IPS-18a (cell line): ENCODE measurements around the gene SLC10A3.

Experiments used
- H3K27ac ChIP-seq: one replicate; pipeline ENCODE4 v1.5.1; 2013; ENCODE audit warnings: low read length
- H3K27me3 ChIP-seq: one replicate; pipeline ENCODE4 v1.6.1; 2013; ENCODE audit warnings: mild to moderate bottlenecking, low read length; ENCODE audit not compliant: control insufficient read depth, insufficient read depth
- H3K36me3 ChIP-seq: one replicate; pipeline ENCODE4 v1.6.1; 2013; ENCODE audit warnings: low read depth, low read length; ENCODE audit not compliant: control insufficient read depth
- H3K4me1 ChIP-seq: one replicate; pipeline ENCODE4 v1.6.1; 2013; ENCODE audit warnings: low read depth, low read length; ENCODE audit not compliant: control insufficient read depth
- H3K4me3 ChIP-seq: one replicate; pipeline ENCODE4 v1.5.1; 2013; ENCODE audit warnings: low read length
- H3K9ac ChIP-seq: one replicate; pipeline ENCODE4 v1.6.1; 2013; ENCODE audit warnings: mild to moderate bottlenecking, low read length, moderate library complexity
- H3K9me3 ChIP-seq: one replicate; pipeline ENCODE4 v1.6.1; 2013; ENCODE audit warnings: low read depth, low read length; ENCODE audit not compliant: control insufficient read depth

The SLC10A3 gene

GRCh38 chrX:154490414-154491083 lies at the start of gene SLC10A3:
SLC10A3 (minus strand) TSS chrX:154490629; CDS start chrX:154488940, 1,689 bp downstream.
- H3K9me3 ChIP-seq: peaks cover 9% of the 10 kb centered on the region

DNA sequence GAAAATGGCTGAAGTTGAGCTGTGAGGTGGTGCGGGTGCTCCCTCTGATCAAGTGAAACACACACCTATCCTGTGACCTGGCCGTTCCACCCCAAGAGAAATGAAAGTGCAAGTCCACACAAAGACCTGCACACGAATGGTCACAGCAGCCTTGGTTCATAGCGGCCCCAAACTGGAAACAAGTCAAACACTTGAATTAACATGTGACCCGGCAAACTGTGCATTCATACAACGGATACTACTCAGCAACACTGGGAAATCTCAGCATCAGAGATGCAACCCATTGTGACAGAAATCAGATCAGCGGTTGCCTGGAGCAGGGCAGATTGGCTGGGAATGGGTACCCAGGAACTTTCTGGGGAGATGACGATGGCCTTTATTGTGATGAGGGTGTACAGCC lies 48.6 kb upstream of the SLC10A3 start:
- H3K9me3 ChIP-seq: peaks cover 4% of the 10 kb centered on the region
- H3K4me3 ChIP-seq: no peak overlapping the region
- H3K9ac ChIP-seq: no peak overlapping the region
- H3K27ac ChIP-seq: no peak overlapping the region
- no peaks in the 10 kb centered on the region for H3K27me3 ChIP-seq
- H3K4me1 ChIP-seq: no peaks in the 10 kb centered on the region
- H3K36me3 ChIP-seq: peaks cover 3% of the 10 kb centered on the region

More at GRCh38 chrX:154490414-154491083, at the start of gene SLC10A3:
- Histone ChIP-seq H3K4me3 (peak within 1 kb of the TSS; percentile 56), H3K4me1 (no peaks in the 10 kb centered on the region), H3K36me3 (no peaks in the 10 kb centered on the region), H3K27me3 (no peaks in the 10 kb centered on the region), H3K27ac (no peak within 1 kb of the TSS), H3K9ac (peak within 1 kb of the TSS; percentile 32)

- Histone ChIP-seq H3K36me3 (peaks cover 13% of the 10 kb centered on the region), H3K9ac (no peak overlapping the region), H3K9me3 (peaks cover 4% of the 10 kb centered on the region), H3K4me3 (no peak overlapping the region), H3K4me1 (no peaks in the 10 kb centered on the region), H3K27ac (no peak overlapping the region), H3K27me3 (no peaks in the 10 kb centered on the region)
Observed at GRCh38 chrX:154535892-154536291, 45.5 kb upstream of the SLC10A3 start.

DNA sequence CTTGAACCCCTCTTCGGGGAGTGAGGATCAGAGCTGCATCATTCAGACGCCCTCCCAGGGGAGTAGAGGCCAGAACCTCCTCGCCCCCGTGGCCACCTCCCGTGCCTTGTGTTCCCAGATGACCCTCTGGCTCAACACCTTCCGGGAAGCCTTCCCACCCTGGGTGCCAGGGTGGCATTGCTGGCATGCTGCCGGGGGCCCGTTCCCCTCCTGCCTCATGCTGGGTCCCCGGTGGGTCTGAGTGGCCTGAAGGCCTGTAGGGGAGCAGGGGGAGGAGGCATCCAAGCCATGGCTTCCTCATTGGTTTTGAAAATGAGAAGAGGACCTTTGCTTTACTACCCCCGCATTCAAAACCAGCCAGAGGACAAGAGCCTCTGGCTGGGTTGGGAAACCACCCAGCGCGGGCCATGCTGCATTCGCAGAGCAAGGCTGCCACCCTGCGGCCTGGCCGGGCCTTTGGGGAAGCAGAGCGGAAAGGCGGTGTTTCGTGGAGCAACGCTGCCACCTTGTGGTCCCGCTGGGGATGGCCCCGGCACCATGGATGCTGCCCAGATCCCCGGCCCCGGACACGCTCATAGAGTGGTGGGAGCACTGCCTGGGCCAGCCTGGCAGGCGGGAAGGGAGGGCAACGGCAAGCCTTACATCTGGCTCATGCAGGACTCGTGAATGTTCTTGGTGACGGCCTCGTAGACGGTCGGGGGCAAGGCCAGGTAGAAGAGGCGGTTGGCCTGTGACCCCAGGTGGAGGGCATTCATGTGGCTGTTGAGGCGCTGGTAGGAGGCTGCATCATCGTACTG lies 44.3 kb upstream of the SLC10A3 start:
- no peak overlapping the region for H3K4me3 ChIP-seq
- H3K36me3 ChIP-seq: peaks cover 13% of the 10 kb centered on the region
- no peaks in the 10 kb centered on the region for H3K27me3 ChIP-seq
- H3K4me1 ChIP-seq: no peaks in the 10 kb centered on the region
- H3K9ac ChIP-seq: no peak overlapping the region
- peaks cover 4% of the 10 kb centered on the region for H3K9me3 ChIP-seq
- no peak overlapping the region for H3K27ac ChIP-seq

DNA sequence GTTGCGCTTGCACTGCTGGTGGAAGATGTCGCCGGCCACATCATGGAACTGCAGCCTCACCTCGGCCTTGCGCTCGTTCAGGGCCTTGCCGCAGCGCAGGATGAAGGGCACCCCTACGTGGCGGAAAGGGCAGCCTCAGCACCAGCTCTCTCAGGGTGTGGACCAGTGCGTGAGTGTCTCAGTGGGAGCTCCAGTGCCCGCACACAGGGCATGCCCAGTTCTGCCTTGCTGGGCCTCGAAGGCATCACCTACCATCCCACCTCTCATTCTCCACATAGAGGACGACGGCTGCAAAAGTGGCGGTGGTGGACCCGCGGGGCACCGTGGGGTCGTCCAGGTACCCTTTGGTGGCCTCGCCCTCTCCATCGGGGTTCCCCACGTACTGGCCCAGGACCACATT lies 42.3 kb upstream of the SLC10A3 start:
- Histone ChIP-seq H3K36me3 (peaks cover 13% of the 10 kb centered on the region), H3K9ac (no peak overlapping the region), H3K9me3 (peaks cover 4% of the 10 kb centered on the region), H3K4me1 (no peaks in the 10 kb centered on the region), H3K27me3 (no peaks in the 10 kb centered on the region), H3K27ac (no peak overlapping the region), H3K4me3 (no peak overlapping the region)

DNA sequence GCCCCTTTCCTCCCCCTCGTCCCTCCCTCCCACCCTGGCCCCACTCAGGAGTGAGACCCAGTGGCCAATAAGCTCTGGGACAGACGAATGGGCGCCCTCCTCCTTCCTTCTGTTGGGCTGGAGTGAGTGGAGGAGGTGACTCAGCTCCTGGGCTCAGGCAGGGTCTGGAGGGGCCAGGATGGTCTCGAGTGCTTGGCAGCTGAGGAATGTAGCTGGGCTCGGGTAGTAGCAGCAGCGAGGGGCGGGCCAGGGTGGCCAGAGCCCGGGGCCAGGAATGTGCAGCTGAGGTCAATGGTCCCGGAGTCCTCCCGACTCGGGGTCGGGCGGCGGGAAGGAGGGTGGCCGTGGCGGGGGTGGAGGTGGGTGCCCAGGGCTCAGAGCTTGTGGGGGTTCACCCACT lies 41.2 kb upstream of the SLC10A3 start:
- Histone ChIP-seq H3K27ac (no peak overlapping the region), H3K36me3 (peaks cover 13% of the 10 kb centered on the region), H3K4me3 (no peak overlapping the region), H3K27me3 (no peaks in the 10 kb centered on the region), H3K4me1 (no peaks in the 10 kb centered on the region), H3K9me3 (peaks cover 4% of the 10 kb centered on the region), H3K9ac (no peak overlapping the region)

DNA sequence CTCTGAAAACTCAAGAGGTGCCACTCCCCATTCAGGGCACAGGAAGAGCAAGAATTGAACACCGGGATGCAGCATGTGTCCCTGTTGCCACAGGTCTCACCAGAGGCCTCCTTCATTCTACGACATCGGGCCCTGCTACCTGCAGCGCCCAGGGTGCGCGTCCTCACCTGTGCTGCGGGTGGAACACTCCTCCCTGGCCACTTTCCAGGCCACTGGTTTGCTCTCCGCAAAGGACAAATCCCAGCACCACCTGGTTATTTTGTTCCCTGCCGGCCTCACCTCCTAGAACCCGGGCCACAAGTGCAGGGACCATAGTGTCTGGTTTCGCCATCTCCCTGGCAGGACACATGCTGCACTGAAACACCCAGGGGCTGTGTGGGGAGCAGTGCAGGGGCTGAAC lies 39.9 kb upstream of the SLC10A3 start:
- no peak overlapping the region for H3K4me3 ChIP-seq
- H3K9ac ChIP-seq: no peak overlapping the region
- peaks cover 13% of the 10 kb centered on the region for H3K36me3 ChIP-seq
- H3K27me3 ChIP-seq: peaks cover 10% of the 10 kb centered on the region
- H3K27ac ChIP-seq: no peak overlapping the region
- H3K9me3 ChIP-seq: no peaks in the 10 kb centered on the region
- no peaks in the 10 kb centered on the region for H3K4me1 ChIP-seq

GRCh38 chrX:154529206-154529612 lies 38.8 kb upstream of the SLC10A3 start:
- Histone ChIP-seq H3K4me3 (no peak overlapping the region), H3K9ac (no peak overlapping the region), H3K27me3 (peaks cover 20% of the 10 kb centered on the region), H3K27ac (no peak overlapping the region), H3K36me3 (peaks cover 13% of the 10 kb centered on the region), H3K4me1 (no peaks in the 10 kb centered on the region), H3K9me3 (no peaks in the 10 kb centered on the region)

DNA sequence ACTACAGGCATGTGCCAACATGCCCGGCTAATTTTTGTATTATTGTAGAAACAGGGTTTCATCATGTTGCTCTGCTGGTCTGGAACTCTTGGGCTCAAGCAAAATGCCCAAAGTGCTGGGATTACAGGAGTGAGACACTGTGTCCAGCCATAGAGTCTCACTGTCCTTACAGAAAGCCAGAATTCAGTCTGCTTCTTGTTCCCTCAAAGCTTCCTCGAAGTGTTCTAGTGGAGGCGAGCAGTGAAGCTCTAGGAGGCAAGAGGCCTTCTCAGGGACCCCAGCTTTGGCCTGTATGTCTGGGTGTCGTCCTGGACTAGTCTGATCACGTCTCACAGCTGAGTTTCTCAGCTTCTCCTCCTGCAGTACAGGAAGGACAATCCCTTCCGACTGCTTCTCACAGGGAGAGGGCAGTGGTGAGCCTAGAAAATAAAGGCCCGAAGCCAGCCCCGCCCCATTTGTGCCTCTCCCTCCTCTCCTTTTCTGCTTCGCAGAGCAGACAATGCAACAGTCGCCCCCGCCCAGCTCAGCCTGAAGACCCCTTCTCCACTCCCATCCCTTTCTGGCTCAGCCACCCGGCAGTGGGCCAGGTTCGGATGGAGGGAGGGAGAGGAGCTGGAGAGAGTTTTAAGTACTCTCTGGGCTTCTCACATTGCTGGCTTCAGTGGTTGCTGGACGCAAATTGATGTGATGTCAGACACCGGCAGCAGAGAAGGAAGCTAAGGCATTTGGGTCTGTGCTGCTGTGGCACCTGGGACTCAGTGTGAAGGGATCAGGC lies 36.7 kb upstream of the SLC10A3 start:
- Histone ChIP-seq H3K4me1 (no peaks in the 10 kb centered on the region), H3K27ac (no peak overlapping the region), H3K27me3 (peaks cover 38% of the 10 kb centered on the region), H3K9me3 (peaks cover 5% of the 10 kb centered on the region), H3K36me3 (no peaks in the 10 kb centered on the region), H3K4me3 (peak overlapping the region; percentile 38), H3K9ac (no peak overlapping the region)

DNA sequence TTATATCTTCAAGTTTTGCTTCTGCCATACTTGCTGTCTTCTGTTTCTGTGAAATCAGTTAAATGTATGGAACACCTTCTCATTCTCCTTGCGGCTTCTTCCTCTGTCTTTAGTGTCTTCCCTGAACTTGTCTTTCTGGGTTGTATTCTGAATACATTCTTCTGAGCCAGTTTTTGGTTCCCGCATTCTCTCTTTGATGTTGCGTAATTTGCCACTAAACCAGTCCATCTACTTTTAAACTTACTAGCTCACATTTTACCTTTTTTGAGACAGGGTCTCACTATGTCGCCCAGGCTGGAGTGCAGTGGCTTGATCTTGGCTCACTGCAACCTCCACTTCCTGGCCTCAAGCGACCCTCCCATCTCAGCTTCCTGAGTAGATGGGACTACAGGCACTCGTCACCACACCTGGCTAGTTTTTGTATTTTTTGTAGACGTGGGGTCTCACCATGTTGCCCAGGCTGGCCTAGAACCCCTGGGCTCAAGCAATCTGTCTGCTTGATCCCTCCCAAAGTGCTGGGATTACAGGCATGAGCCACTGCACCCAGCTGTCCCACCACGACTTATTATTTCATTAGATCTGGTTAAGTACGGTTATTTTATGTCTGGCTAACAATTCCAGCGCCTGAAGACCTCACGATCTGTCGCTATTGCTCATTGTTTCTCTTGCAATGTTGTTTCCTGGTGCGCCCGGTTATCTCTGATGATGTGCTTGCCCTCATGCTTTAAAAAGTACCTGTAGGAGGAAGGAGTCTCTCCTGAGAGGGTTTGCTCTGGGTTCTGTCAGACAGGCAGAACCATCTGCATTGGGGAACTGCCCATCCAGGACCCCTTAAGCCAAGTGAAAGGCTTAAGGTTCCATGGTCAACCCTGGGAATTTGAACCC lies 35.4 kb upstream of the SLC10A3 start:
- no peak overlapping the region for H3K9ac ChIP-seq
- H3K36me3 ChIP-seq: no peaks in the 10 kb centered on the region
- H3K27me3 ChIP-seq: peaks cover 39% of the 10 kb centered on the region
- H3K4me3 ChIP-seq: no peak overlapping the region
- H3K9me3 ChIP-seq: peaks cover 5% of the 10 kb centered on the region
- no peaks in the 10 kb centered on the region for H3K4me1 ChIP-seq
- H3K27ac ChIP-seq: no peak overlapping the region

DNA sequence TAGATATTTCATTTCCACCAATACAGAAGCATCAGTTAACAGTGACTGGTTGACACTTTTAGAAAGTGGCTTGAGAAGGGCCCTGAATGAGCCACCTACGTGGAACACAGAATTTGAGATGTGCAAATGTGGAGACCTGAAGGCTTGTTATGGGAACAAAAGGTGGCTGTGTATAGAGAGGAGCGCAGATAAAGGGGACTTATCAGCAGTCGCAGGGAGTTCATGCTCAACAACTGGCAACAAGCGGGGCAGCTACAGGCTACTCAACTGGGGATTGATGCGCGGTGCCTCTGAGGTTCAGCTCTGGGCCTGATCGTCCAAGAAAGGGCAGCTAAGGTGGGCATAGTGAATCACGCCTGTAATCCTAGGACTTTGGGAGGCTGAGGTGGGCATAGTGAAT lies 29.0 kb upstream of the SLC10A3 start:
- Histone ChIP-seq H3K9ac (no peak overlapping the region), H3K27ac (no peak overlapping the region), H3K36me3 (no peaks in the 10 kb centered on the region), H3K27me3 (peaks cover 20% of the 10 kb centered on the region), H3K4me3 (no peak overlapping the region), H3K4me1 (peaks cover 3% of the 10 kb centered on the region), H3K9me3 (peaks cover 5% of the 10 kb centered on the region)
